HepG2 (cell line): Measurements from ENCODE around the gene SMIM20. TPM values are rescaled to one million over a fixed set of nuclear protein-coding genes. Genes with fewer than 3 reads are reported as not detected.

Experiments
- AHDC1 ChIP-seq: sonication (generic); formaldehyde crosslinking; IDR thresholded peaks from 2 replicates; pipeline ENCODE4 v1.5.1; 2020; ENCODE audit warnings: mild to moderate bottlenecking, missing genetic modification reagents, borderline replicate concordance
- BCL3 ChIP-seq: sonication (generic); formaldehyde crosslinking; IDR thresholded peaks from 2 replicates; pipeline ENCODE4 v1.5.1; 2020; ENCODE audit warnings: mild to moderate bottlenecking, missing genetic modification reagents, moderate library complexity
- CREB3 ChIP-seq: sonication (generic); formaldehyde crosslinking; IDR thresholded peaks from 2 replicates; pipeline ENCODE4 v1.5.0; 2020; ENCODE audit warnings: missing genetic modification reagents
- HBP1 ChIP-seq: IDR thresholded peaks from 2 replicates; pipeline ENCODE4 v1.6.1; 2016; ENCODE audit warnings: low read depth, control low read depth
- HDAC2 ChIP-seq: sonication (generic); formaldehyde crosslinking; IDR thresholded peaks from 2 replicates; pipeline ENCODE4 v1.4.0; 2020; ENCODE audit warnings: missing genetic modification reagents
- RAD51 ChIP-seq: fragments of 450-650 bp; IDR thresholded peaks from 2 replicates; pipeline ENCODE4 v1.6.1; 2016; ENCODE audit warnings: borderline replicate concordance
- SRF ChIP-seq: IDR thresholded peaks from 2 replicates; pipeline ENCODE4 v1.6.1; 2011; ENCODE audit warnings: mild to moderate bottlenecking, low read depth, low read length, moderate library complexity
- TAF1 ChIP-seq: sonication (generic); formaldehyde crosslinking; IDR thresholded peaks from 2 replicates; pipeline ENCODE4 v1.4.0; 2020; ENCODE audit warnings: missing genetic modification reagents
- TFDP2 ChIP-seq: sonication (generic); formaldehyde crosslinking; IDR thresholded peaks from 2 replicates; pipeline ENCODE4 v1.4.0; 2020; ENCODE audit warnings: missing genetic modification reagents
- ZNF280B ChIP-seq: sonication (generic); formaldehyde crosslinking; IDR thresholded peaks from 2 replicates; pipeline ENCODE4 v1.5.0; 2020; ENCODE audit warnings: missing genetic modification reagents, mild to moderate bottlenecking, borderline replicate concordance
- ZNF460 ChIP-seq: sonication (generic); formaldehyde crosslinking; IDR thresholded peaks from 2 replicates; pipeline ENCODE4 v1.5.1; 2020; ENCODE audit warnings: missing genetic modification reagents, mild to moderate bottlenecking, borderline replicate concordance
- ZNF574 ChIP-seq: sonication (generic); formaldehyde crosslinking; IDR thresholded peaks from 2 replicates; pipeline ENCODE4 v1.4.0; 2020; ENCODE audit warnings: missing genetic modification reagents
- ZNF780A ChIP-seq: sonication (generic); formaldehyde crosslinking; IDR thresholded peaks from 2 replicates; pipeline ENCODE4 v1.8.0; 2022; ENCODE audit warnings: mild to moderate bottlenecking, missing genetic modification reagents, moderate library complexity
- ZSCAN22 ChIP-seq: sonication (generic); formaldehyde crosslinking; IDR thresholded peaks from 2 replicates; pipeline ENCODE4 v1.4.0; 2020; ENCODE audit warnings: mild to moderate bottlenecking, missing genetic modification reagents
- polyA plus RNA-seq, 8 experiments: library from polyadenylated mRNA; depleted of rRNA in 3 of 8; stranded (reverse) in 7 of 8; unstranded in 1 of 8; fragments of >200 nt; fragmentation: Illumina TruSeq in 4 of 8; extraction: Trizol in 4 of 8; gene quantifications; 2 replicates each; pipeline versions ENCODE4 v1.2.1 to v1.2.3, GENCODE V29; 2011 to 2016; ENCODE audit warnings: low read depth in 4 of 8, missing spikeins in 1 of 8, mixed read lengths in 1 of 8; ENCODE audit not compliant: insufficient read depth in 1 of 8
- total RNA-seq, 5 experiments: library from RNA; depleted of rRNA; stranded (reverse); fragments of >200 nt; fragmentation: Illumina TruSeq; extraction: Trizol; gene quantifications; 2 replicates each; pipeline ENCODE4 v1.2.3, GENCODE V29; 2016; ENCODE audit warnings: low read depth in 1 of 5

SMIM20 gene
- total and polyA plus RNA-seq, 2 of the 13 experiments (the other 11 are each of a cell fraction or from before 2014, with no cell fraction given) = 26.3 to 30.2 TPM

- no peak for TF ChIP-seq ZNF574
- no peak for TF ChIP-seq ZNF280B (CRISPR knock-in tag)
- no peak for TF ChIP-seq HBP1 (CRISPR knock-in tag)
- TF ChIP-seq AHDC1 (CRISPR knock-in tag) = peak; percentile 66; the same call in 1 of the 2 replicates
- no peak for TF ChIP-seq TAF1
- no peak for TF ChIP-seq BCL3 (CRISPR knock-in tag)
- peak; percentile 47; the same call in 1 of the 2 replicates for TF ChIP-seq HDAC2
- no peak for TF ChIP-seq RAD51
- no peak for TF ChIP-seq ZNF780A (CRISPR knock-in tag)
- TF ChIP-seq SRF = no peak
- TF ChIP-seq TFDP2 (CRISPR knock-in tag) = no peak
- TF ChIP-seq ZSCAN22 (CRISPR knock-in tag) = no peak
- TF ChIP-seq CREB3 = no peak
- no peak for TF ChIP-seq ZNF460 (CRISPR knock-in tag)
Measured at GRCh38 chr4:25919676-25920075, 5.7 kb downstream of the SMIM20 start (continued).
